Measurements from ENCODE around the gene AKAP13.
"Not testable (repeated sequence)": the region's sequence is repeated elsewhere in the genome, so short reads cannot be mapped to it uniquely, and the experiment has no call there.

Gene AKAP13

DNA sequence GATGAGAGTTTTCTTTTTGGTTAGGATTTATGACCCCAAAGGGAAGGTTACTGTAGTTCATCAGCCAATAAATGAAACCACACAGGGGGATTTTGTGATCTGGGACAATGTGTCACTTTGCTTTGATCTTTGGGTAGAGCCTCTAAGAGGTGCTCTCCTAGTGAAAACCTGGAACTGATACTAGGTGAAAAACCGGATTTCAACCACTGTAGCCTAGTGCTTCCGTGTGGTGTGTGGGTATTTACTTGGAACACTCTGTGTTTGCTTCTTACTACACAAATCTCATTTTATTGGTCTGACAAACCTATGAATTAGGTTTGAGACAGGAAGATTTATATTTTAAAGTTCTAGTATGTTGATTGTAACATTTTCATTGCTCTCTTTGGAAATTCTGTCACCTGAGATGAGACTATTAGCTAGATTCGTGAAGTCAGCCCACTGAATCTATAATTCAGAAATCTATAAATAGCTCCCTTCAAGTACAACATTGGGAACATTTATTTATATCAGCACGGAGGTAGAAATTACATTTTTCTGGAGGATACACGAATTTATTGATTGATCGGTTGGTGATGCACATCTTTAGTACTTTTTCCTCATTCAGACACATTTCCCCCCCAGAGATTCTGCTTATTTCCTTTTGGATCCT, 119.8 kb downstream of the AKAP13 start:
- no peak for DNase-seq (ENCODE audit: low read depth)

DNA sequence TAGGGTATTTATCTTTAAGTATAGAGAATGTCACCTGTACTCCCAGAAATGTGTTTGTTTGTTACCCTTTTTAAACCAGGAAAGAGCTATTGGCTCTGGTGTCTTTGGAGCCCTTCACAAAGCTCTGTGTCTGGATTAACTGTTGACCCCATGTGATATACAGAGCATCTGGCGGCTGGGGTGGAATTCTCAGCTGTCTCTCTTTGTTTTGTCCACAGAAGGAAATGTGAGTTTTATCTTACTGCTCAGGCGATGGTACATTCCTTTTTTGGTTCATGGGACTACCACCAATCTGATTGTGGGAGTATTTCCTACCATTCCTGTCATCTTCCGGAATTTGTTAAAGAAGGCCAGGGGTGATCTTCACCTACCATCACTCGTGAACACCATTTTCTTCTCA, 120.3 kb downstream of the AKAP13 start:
- DNase-seq (ENCODE audit: low read depth) = no peak

DNA sequence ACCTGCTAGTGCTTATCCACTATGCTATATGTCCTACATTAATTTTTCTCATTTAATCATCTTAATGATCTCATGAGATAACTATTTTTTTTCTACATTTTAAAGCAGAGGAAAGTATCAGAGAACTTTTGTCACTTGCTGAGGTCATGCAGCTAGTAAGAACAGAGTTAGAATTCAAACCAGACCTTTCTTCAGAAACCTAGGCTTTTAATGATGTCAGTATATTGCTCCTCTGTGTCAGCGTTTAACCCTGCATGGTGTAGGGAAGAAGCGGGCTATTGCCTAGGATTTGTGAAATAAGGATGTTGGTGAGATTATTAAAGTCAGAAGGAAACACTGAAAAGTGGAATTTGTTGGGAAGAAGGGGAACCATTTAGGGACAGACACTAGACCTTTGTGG, 121.2 kb downstream of the AKAP13 start:
- DNase-seq (ENCODE audit: low read depth) = no peak

- DNase-seq (ENCODE audit: low read depth) = no peak
Observed at GRCh38 chr15:85503151-85503799, 122.9 kb downstream of the AKAP13 start.

- DNase-seq (ENCODE audit: low read depth) = peak; percentile 29
Observed at GRCh38 chr15:85504749-85505676, 124.6 kb downstream of the AKAP13 start.

- no peak for DNase-seq (ENCODE audit: low read depth)
Observed at GRCh38 chr15:85507114-85507513, 126.7 kb downstream of the AKAP13 start.

DNA sequence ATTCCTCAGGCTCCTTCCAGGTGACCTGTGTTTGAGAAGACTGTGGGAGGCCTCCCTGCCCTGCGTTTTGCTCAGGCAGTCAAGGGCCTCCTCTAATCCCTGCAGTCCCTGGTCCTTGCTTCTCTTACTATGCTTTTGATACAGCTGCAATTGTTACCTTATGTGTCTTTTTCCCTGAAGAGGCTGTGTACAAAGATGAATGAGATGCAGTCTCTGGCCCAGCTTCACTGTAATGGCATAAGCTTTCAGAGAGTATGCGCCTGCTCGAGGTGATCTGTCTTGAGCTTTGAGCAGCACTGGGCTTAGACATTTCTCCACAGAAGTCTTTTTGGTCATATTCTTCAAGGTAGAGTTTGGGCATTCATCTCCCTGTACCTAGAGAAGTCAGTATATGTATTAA, 129.6 kb downstream of the AKAP13 start:
- no peak for DNase-seq (ENCODE audit: low read depth)

GRCh38 chr15:85514413-85514812, 134.0 kb downstream of the AKAP13 start:
- no peak for DNase-seq (ENCODE audit: low read depth)

- no peak for DNase-seq (ENCODE audit: low read depth)
Observed at GRCh38 chr15:85515212-85515611, 134.8 kb downstream of the AKAP13 start.

GRCh38 chr15:85517086-85517485, 136.7 kb downstream of the AKAP13 start:
- no peak for DNase-seq (ENCODE audit: low read depth)

DNA sequence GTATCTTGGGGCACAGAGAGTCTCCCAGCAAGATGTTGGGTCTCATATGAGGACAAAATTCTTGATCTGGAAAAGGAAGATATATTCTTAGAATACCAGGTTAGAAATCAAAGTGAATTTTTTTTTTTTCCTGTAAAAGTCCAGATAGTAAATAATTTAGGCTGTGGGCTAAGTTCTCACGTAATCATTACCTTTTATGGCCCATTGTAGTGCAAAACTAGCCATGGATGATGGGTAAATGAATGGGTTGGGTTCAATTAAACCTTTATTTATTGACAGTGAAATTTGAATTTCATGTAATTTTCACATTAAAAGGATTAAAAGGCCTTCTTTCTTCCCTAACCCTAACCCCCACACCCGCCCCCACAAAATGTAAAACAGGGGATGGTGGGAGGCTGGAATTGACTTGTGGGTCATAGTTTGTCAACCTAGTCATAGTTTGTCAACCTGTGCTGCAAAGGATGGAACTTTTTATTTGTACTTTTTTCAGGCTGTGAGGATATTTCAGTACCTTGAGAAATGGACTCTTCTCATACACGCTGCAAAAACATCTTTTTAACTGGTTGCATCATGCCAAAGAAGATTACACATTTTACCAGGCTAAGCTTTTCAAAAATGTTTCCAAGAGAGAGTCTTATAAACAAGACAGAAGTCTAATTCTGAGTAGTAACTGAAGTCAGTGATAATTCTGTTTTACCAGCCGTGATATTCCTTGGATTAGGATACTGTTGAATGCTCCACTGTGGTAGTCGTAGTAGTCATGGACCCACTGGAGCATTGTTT, 138.8 kb downstream of the AKAP13 start:
- DNase-seq (ENCODE audit: low read depth) = no peak

DNA sequence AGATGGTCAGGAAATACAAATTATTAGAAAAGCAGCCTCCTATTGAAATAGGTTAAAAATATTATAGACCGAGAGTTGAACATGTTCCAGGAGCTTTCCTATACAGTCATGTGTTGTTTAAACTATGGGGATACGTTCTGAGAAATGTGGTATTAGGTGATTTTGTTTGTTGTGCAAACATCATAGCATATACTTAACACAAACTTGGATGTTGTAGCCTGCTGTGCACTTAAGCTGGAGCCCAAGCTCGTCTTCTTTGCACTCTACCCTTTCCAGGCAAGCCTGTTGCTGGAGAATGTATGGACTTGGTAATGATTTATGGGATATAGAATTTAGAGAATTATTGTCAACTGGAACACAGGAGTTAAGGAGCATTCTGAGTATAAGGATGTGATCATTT, 140.2 kb downstream of the AKAP13 start:
- no peak for DNase-seq (ENCODE audit: low read depth)

- no peak for DNase-seq (ENCODE audit: low read depth)
Observed at GRCh38 chr15:85523530-85523929, 143.1 kb downstream of the AKAP13 start.

DNA sequence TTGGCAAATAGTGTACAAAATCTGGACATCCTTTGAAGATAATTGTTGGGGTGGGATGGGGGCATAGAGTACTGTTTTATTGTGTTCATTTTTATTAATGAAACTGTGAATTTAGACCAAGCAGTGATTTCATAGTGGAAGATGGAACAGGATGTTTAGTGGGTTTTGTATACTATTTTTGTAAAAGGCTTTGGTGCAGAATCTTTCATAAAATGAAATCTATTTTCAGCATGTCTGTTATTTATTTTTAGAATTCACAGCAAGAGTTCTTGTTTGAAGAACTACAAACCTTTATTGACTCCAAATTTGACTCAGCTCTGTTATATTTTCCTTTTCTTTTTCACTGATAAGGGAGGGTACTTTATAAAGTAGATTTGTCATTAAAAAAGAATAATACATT, 145.4 kb downstream of the AKAP13 start:
- DNase-seq (ENCODE audit: low read depth) = no peak

DNA sequence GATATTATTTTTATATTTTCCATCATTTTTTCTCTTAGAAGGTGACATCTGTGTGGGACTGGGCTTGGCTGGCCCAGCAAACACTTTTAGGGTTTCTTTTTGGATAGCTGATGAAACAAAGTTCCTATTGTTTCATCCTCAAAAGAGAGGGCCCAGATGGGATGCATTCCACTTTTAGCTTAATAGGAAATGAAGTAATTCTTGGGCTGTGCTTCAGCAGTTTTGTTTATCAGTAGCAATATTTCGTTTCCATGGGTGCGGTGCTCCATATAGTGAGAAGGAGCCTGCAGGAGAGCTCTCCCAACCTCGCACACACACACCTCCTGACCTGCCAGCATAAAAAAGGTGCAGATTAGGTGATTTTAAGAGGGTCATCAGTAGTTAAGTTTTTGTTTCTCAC, 147.5 kb downstream of the AKAP13 start:
- DNase-seq (ENCODE audit: low read depth) = no peak

- no peak for DNase-seq (ENCODE audit: low read depth)
Observed at GRCh38 chr15:85530079-85530478, 149.7 kb downstream of the AKAP13 start.

DNA sequence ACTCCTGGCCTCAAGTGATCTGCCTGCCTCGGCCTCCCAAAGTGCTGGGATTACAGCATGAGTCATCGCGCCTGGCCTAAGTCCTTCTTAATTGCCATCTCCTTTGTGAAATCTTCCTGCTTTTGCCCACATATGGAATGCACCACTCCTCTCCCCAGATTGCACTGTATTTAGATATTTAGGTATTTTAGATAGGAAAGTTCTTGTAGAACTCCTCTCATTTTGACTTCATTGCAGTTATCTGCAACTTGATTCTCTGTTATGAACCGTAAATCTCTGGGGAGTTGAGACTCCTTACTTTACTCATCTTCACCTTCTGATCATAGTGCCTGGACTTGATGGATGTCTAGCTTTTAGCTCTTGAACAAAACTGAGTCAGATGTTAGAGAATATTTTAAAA, 150.7 kb downstream of the AKAP13 start:
- no peak for DNase-seq (ENCODE audit: low read depth)

- DNase-seq (ENCODE audit: low read depth) = no peak
Observed at GRCh38 chr15:85532689-85533088, 152.3 kb downstream of the AKAP13 start.

- no peak for DNase-seq (ENCODE audit: low read depth)
Observed at GRCh38 chr15:85534031-85534430, 153.6 kb downstream of the AKAP13 start.

GRCh38 chr15:85535533-85536330, 155.3 kb downstream of the AKAP13 start:
- DNase-seq (ENCODE audit: low read depth) = not testable (repeated sequence)

GRCh38 chr15:85536341-85536740, 155.9 kb downstream of the AKAP13 start:
- DNase-seq (ENCODE audit: low read depth) = no peak
